OCI-LY1 (cell line): ENCODE results near the gene SPATA46.

ENCODE experiments used
- H2AFZ ChIP-seq: fragments of 200-600 bp; sonication (generic), shearing (Covaris generic); 2 replicates; pipeline ENCODE4 v1.6.0; 2014; ENCODE audit warnings: antibody characterized with exemption, mild to moderate bottlenecking, low read length
- H3F3A ChIP-seq: fragments of 200-600 bp; sonication (generic), shearing (Covaris generic); 2 replicates; pipeline ENCODE4 v1.6.0; 2014; ENCODE audit warnings: mild to moderate bottlenecking, antibody characterized with exemption, low read length, moderate library complexity; ENCODE audit not compliant: insufficient read depth
- H3K27ac ChIP-seq: fragments of 200-600 bp; sonication (generic); 2 replicates; pipeline ENCODE4 v1.5.1; 2014; ENCODE audit warnings: low read length, mixed run types, mild to moderate bottlenecking, low read depth; ENCODE audit not compliant: poor library complexity, severe bottlenecking
- H3K27me3 ChIP-seq: fragments of 200-600 bp; sonication (generic); 2 replicates; pipeline ENCODE4 v1.6.0; 2014; ENCODE audit warnings: antibody characterized with exemption, mild to moderate bottlenecking, low read length, moderate library complexity; ENCODE audit not compliant: insufficient read depth
- H3K36me3 ChIP-seq: fragments of 200-600 bp; sonication (generic); 2 replicates; pipeline ENCODE4 v1.6.1; 2014; ENCODE audit warnings: mild to moderate bottlenecking, antibody characterized with exemption, low read length, moderate library complexity, mixed read lengths; ENCODE audit not compliant: insufficient read depth
- H3K4me1 ChIP-seq: fragments of 200-600 bp; sonication (generic); 2 replicates; pipeline ENCODE4 v1.5.1; 2014; ENCODE audit warnings: mild to moderate bottlenecking, low read length, moderate library complexity; ENCODE audit not compliant: insufficient read depth, severe bottlenecking
- H3K4me2 ChIP-seq: fragments of 200-600 bp; sonication (generic), shearing (Covaris generic); 2 replicates; pipeline ENCODE4 v1.6.1; 2014; ENCODE audit warnings: low read length
- H3K4me3 ChIP-seq: fragments of 200-600 bp; sonication (generic); 2 replicates; pipeline ENCODE4 v1.5.1; 2014; ENCODE audit warnings: low read length, low read depth, mild to moderate bottlenecking, mixed read lengths; ENCODE audit not compliant: poor library complexity, severe bottlenecking
- H3K79me2 ChIP-seq: fragments of 200-600 bp; shearing (Covaris generic); 2 replicates; pipeline ENCODE4 v1.6.1; 2016; ENCODE audit warnings: mixed run types, low read length, mixed read lengths; ENCODE audit not compliant: insufficient read depth
- H3K9ac ChIP-seq: fragments of 200-600 bp; sonication (generic), shearing (Covaris generic); 2 replicates; pipeline ENCODE4 v1.6.1; 2014; ENCODE audit warnings: mild to moderate bottlenecking, low read length, mixed read lengths
- H3K9me2 ChIP-seq: fragments of 200-600 bp; sonication (generic), shearing (Covaris generic); 2 replicates; pipeline ENCODE4 v1.6.1; 2014; ENCODE audit warnings: low read depth, mild to moderate bottlenecking, low read length, mixed read lengths
- H3K9me3 ChIP-seq: fragments of 200-600 bp; shearing (Covaris generic); 2 replicates; pipeline ENCODE4 v1.6.1; 2014; ENCODE audit warnings: low read length, mixed read lengths
- H4K20me1 ChIP-seq: fragments of 200-600 bp; sonication (generic), shearing (Covaris generic); 2 replicates; pipeline ENCODE4 v1.6.0; 2016; ENCODE audit warnings: mild to moderate bottlenecking, low read length; ENCODE audit not compliant: insufficient read depth
- CTCF ChIP-seq: fragments of 200-600 bp; sonication (generic), shearing (Covaris generic); IDR thresholded peaks from 2 replicates; pipeline ENCODE4 v1.5.1; 2017; ENCODE audit warnings: mild to moderate bottlenecking, antibody characterized with exemption, low read length, moderate library complexity, mixed read lengths
- EZH2 ChIP-seq: fragments of 200-600 bp; sonication (generic), shearing (Covaris generic); IDR thresholded peaks from 2 replicates; pipeline ENCODE4 v1.8.0; 2017; ENCODE audit warnings: borderline replicate concordance, mixed run types, mild to moderate bottlenecking, antibody characterized with exemption, low read length, moderate library complexity, mixed read lengths

Gene SPATA46

DNA sequence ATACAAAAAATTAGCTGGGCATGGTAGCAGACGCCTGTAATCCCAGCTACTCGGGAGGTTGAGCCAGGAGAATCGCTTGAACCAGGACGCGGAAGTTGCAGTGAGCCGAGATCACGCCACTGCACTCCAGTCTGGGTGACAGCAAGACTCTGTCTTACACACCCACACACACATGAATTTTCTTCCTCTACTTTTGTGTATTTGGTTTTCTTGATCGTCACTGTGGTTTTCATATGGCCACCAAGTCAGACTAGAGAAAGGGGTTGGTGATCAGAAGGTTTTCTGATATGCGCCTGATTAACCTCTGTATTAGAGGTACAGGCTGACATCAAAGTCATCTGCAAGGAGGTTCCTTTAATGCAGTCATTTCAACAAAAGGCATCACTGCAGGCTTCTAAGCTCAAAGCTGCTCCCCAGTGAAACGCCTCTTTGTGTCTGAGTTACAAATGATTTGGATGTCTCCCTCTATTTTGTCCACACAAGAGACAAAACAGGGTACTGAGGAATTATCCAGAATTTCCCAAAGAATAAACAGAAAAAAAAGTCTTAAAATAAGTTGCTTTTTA is 24.2 kb upstream of the SPATA46 start:
- Histone ChIP-seq H3K4me3 (no peak overlapping the region), H3K36me3 (no peaks in the 10 kb centered on the region), H4K20me1 (no peaks in the 10 kb centered on the region), H3K9me2 (no peaks in the 10 kb centered on the region), H3K27me3 (no peaks in the 10 kb centered on the region), H3K27ac (no peak overlapping the region), H3K9ac (no peak overlapping the region), H3F3A (no peaks in the 10 kb centered on the region), H3K4me1 (no peaks in the 10 kb centered on the region), H2AFZ (no peak overlapping the region), H3K4me2 (no peak overlapping the region), H3K79me2 (no peaks in the 10 kb centered on the region), H3K9me3 (no peaks in the 10 kb centered on the region)
- TF ChIP-seq CTCF (no peak), EZH2 (no peak)

DNA sequence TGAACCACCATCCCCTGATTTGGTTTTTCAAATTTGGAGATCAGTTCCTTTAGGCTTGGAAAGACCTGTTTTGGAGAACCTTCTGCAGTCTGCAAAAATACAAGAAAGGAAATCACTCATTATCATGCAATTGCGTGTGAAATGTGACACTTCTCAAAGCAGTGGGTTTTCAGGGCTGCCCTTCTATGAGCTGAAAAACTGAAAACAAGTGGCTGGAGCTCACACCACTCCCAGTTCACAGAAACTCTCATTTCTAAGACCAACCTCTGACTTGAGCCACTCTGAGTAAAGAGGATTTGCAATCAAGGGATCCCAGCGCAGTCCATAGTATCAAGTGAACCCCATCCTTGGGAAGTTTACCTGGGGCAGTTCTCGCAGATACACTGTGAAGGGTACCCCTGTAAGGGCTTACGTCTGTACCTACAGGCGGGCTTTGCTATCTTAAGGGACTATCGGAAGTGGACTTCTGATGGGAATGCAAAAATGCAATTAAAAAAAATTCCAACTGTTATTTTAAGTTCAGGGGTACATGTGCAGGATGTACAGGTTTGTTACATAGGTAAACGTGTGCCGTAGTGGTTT is 22.4 kb upstream of the SPATA46 start:
- Histone ChIP-seq H3K79me2 (no peaks in the 10 kb centered on the region), H3F3A (no peaks in the 10 kb centered on the region), H3K9me2 (no peaks in the 10 kb centered on the region), H4K20me1 (no peaks in the 10 kb centered on the region), H3K4me3 (no peak overlapping the region), H3K36me3 (no peaks in the 10 kb centered on the region), H3K9ac (no peak overlapping the region), H3K4me1 (no peaks in the 10 kb centered on the region), H3K4me2 (no peak overlapping the region), H3K9me3 (no peaks in the 10 kb centered on the region), H2AFZ (no peak overlapping the region), H3K27me3 (no peaks in the 10 kb centered on the region), H3K27ac (no peak overlapping the region)
- no peak for TF ChIP-seq EZH2
- no peak for TF ChIP-seq CTCF

DNA sequence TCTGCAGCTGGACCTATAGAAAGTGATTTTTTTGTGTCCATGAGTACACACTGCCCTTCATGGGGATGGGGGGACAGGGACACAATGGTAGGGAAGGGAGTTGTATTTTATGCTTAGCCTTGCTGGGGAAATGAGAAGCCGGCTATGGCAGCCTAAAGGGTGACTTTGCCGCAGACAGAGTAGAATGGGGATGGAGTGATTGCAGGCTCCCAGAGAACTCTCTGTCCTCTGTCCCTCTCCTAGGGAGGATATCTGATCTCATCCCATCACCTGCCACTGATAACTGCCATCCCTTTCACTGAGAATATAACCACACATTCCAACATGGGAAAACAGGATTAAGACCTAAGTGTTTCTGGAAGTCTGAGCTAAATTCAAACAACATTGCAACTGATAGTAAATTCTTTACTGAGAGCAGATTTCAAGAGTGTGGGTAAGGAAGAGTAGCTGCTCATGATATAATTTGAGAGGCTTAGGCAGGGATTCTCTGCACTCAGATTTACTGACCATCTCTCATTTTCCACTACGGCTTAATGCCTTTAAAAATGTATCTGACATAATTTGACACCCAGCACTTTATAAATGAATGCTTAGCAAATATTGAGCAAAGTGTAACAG is 21.4 kb upstream of the SPATA46 start:
- TF ChIP-seq EZH2 = no peak
- no peak for TF ChIP-seq CTCF
- Histone ChIP-seq H3K27me3 (no peaks in the 10 kb centered on the region), H3K36me3 (no peaks in the 10 kb centered on the region), H3K9ac (no peak overlapping the region), H4K20me1 (no peaks in the 10 kb centered on the region), H3K79me2 (no peaks in the 10 kb centered on the region), H3K9me3 (no peaks in the 10 kb centered on the region), H3K4me1 (no peaks in the 10 kb centered on the region), H3K9me2 (no peaks in the 10 kb centered on the region), H3K4me3 (no peak overlapping the region), H3K27ac (no peak overlapping the region), H3K4me2 (no peak overlapping the region), H3F3A (no peaks in the 10 kb centered on the region), H2AFZ (no peak overlapping the region)
